ENCODE data around the gene INPP5D. TPM values are rescaled to one million over a fixed set of nuclear protein-coding genes. Genes with fewer than 3 reads are reported as not detected.

The INPP5D gene
- total RNA-seq, 1 donor from 2014 or later: 3.7 TPM

- H3K36me3 ChIP-seq (ENCODE audit: control insufficient read depth, insufficient read depth, low read length): no peaks in the 10 kb centered on the region
- no peak overlapping the region for H3K4me3 ChIP-seq (ENCODE audit: low read depth, low read length)
- no peaks in the 10 kb centered on the region for H3K27me3 ChIP-seq (ENCODE audit: control insufficient read depth, insufficient read depth, low read length)
- no peak for TF ChIP-seq CTCF (IDR thresholded peaks at IDR 0.05; ENCODE audit: insufficient read depth, low read length, poor library complexity, severe bottlenecking)
- no peak for DNase-seq (ENCODE audit: low read depth)
Observed at GRCh38 chr2:233201258-233202013, 141.3 kb downstream of the INPP5D start.

- H3K36me3 ChIP-seq (ENCODE audit: control insufficient read depth, insufficient read depth, low read length): no peaks in the 10 kb centered on the region
- no peak overlapping the region for H3K4me3 ChIP-seq (ENCODE audit: low read depth, low read length)
- H3K27me3 ChIP-seq (ENCODE audit: control insufficient read depth, insufficient read depth, low read length): no peaks in the 10 kb centered on the region
- no peak for TF ChIP-seq CTCF (IDR thresholded peaks at IDR 0.05; ENCODE audit: insufficient read depth, low read length, poor library complexity, severe bottlenecking)
- no peak for DNase-seq (ENCODE audit: low read depth)
Observed at GRCh38 chr2:233202531-233202944, 142.4 kb downstream of the INPP5D start.

- H3K36me3 ChIP-seq (ENCODE audit: control insufficient read depth, insufficient read depth, low read length): no peaks in the 10 kb centered on the region
- DNase-seq (ENCODE audit: low read depth): no peak
- no peak overlapping the region for H3K4me3 ChIP-seq (ENCODE audit: low read depth, low read length)
- TF ChIP-seq CTCF (IDR thresholded peaks at IDR 0.05; ENCODE audit: insufficient read depth, low read length, poor library complexity, severe bottlenecking): no peak
- no peaks in the 10 kb centered on the region for H3K27me3 ChIP-seq (ENCODE audit: control insufficient read depth, insufficient read depth, low read length)
Observed at GRCh38 chr2:233203060-233203459, 142.9 kb downstream of the INPP5D start.

- Histone ChIP-seq H3K27me3 (ENCODE audit: control insufficient read depth, insufficient read depth, low read length) (no peaks in the 10 kb centered on the region), H3K36me3 (ENCODE audit: control insufficient read depth, insufficient read depth, low read length) (no peaks in the 10 kb centered on the region), H3K4me3 (ENCODE audit: low read depth, low read length) (no peak overlapping the region)
- no peak for DNase-seq (ENCODE audit: low read depth)
- TF ChIP-seq CTCF (IDR thresholded peaks at IDR 0.05; ENCODE audit: insufficient read depth, low read length, poor library complexity, severe bottlenecking): no peak
Observed at GRCh38 chr2:233204286-233204936, 144.3 kb downstream of the INPP5D start.

GRCh38 chr2:233208382-233209116, 148.4 kb downstream of the INPP5D start:
- no peaks in the 10 kb centered on the region for H3K27me3 ChIP-seq (ENCODE audit: control insufficient read depth, insufficient read depth, low read length)
- H3K36me3 ChIP-seq (ENCODE audit: control insufficient read depth, insufficient read depth, low read length): no peaks in the 10 kb centered on the region
- H3K4me3 ChIP-seq (ENCODE audit: low read depth, low read length): no peak overlapping the region
- DNase-seq (ENCODE audit: low read depth): no peak
- peak; percentile 17 for TF ChIP-seq CTCF (IDR thresholded peaks at IDR 0.05; ENCODE audit: insufficient read depth, low read length, poor library complexity, severe bottlenecking)
